Tibial nerve (tissue), 4 donors: ENCODE measurements around the gene RNU5B-1. TPM values are rescaled to one million over a fixed set of nuclear protein-coding genes. Genes with fewer than 3 reads are reported as not detected.

Experiments used
- DNase-seq, 2 donors: peaks; one replicate each; pipeline ENCODE4 v3.0.0-alpha.2; 2019; ENCODE audit warnings: low spot score in 2 of 2
- H3K27ac ChIP-seq, 4 donors: fragments of 200-600 bp; sonication (generic) in 3 of 4; one replicate each; pipeline ENCODE4 v1.5.1; 2017 to 2019; ENCODE audit warnings: mild to moderate bottlenecking in 1 of 4
- H3K27me3 ChIP-seq, 2 donors: fragments of 200-600 bp; sonication (generic) in 1 of 2; one replicate each; pipeline versions ENCODE4 v1.5.1 to v1.6.0; 2017 to 2019
- H3K36me3 ChIP-seq, 3 donors: fragments of 200-600 bp; sonication (generic); one replicate each; pipeline ENCODE4 v1.5.1; 2018 to 2019
- H3K4me1 ChIP-seq, 4 donors: fragments of 200-600 bp; sonication (generic) in 3 of 4; one replicate each; pipeline ENCODE4 v1.5.1; 2017 to 2019
- H3K4me3 ChIP-seq, 4 donors: fragments of 200-600 bp; sonication (generic) in 3 of 4; one replicate each; pipeline ENCODE4 v1.5.1; 2017 to 2019; ENCODE audit warnings: mild to moderate bottlenecking in 1 of 4, moderate library complexity in 1 of 4
- H3K9me3 ChIP-seq, 4 donors: fragments of 200-600 bp; sonication (generic) in 3 of 4; one replicate each; pipeline ENCODE4 v1.5.1; 2017 to 2019
- CTCF ChIP-seq, 5 experiments: fragments of 200-600 bp in 3 of 5; fragments of 450-650 bp in 2 of 5; sonication (generic) in 3 of 5; IDR thresholded peaks; one replicate each; pipeline ENCODE4 v1.5.1; 2016 to 2019; ENCODE audit warnings: antibody characterized with exemption in 5 of 5, mild to moderate bottlenecking in 3 of 5, moderate library complexity in 2 of 5
- EP300 ChIP-seq, 2 donors: sonication (generic); formaldehyde crosslinking; IDR thresholded peaks; one replicate each; pipeline ENCODE4 v1.6.1; 2017; ENCODE audit warnings: antibody characterized with exemption in 2 of 2, mild to moderate bottlenecking in 1 of 2
- POLR2A ChIP-seq, 2 donors: fragments of 450-650 bp; IDR thresholded peaks; one replicate each; pipeline ENCODE4 v1.6.1; 2017; ENCODE audit warnings: antibody characterized with exemption in 2 of 2, mild to moderate bottlenecking in 2 of 2, moderate library complexity in 2 of 2
- WGBS, 2 donors: methylation state at CpG; one replicate each; pipeline ENCODE4 v1.1.5; 2018; 5-methylcytosine and 5-hydroxymethylcytosine counted together
- total RNA-seq, 4 donors: library from RNA; depleted of rRNA; stranded (reverse); fragments of >200 nt; gene quantifications; one replicate each; pipeline ENCODE4 v1.1.0, GENCODE V29; 2016

The RNU5B-1 gene
- total RNA-seq, 4 donors from 2014 or later = not detected

- Histone ChIP-seq H3K27ac (peak overlapping the region in 3 of 4 donors; percentile 44 to 77 (median 73)), H3K4me1 (peaks cover 0 to 26% (median 3%) of the 10 kb centered on the region in 4 donors), H3K36me3 (peaks cover 0 to 75% (median 10%) of the 10 kb centered on the region in 3 donors), H3K4me3 (no peak overlapping the region), H3K27me3 (no peaks in the 10 kb centered on the region), H3K9me3 (no peaks in the 10 kb centered on the region)
- WGBS, 2 donors = 76 to 81% methylated on average over 7 of the region's 7 CpGs
- DNase-seq = peak in 1 of 2 donors; percentile 36
- TF ChIP-seq CTCF (IDR thresholded peaks at IDR 0.05) = no peak
- TF ChIP-seq EP300 (IDR thresholded peaks at IDR 0.05) = peak in 1 of 2 donors; percentile 32
- TF ChIP-seq POLR2A (IDR thresholded peaks at IDR 0.05) = no peak
Measured at GRCh38 chr15:65259367-65259797, 45.1 kb upstream of the RNU5B-1 start.

GRCh38 chr15:65260968-65261367 lies 43.5 kb upstream of the RNU5B-1 start:
- Histone ChIP-seq H3K4me1 (peaks cover 0 to 26% (median 3%) of the 10 kb centered on the region in 4 donors), H3K36me3 (peaks cover 0 to 84% (median 10%) of the 10 kb centered on the region in 3 donors)
- no peak for DNase-seq

GRCh38 chr15:65263313-65263712 lies 41.2 kb upstream of the RNU5B-1 start:
- DNase-seq = no peak
- peaks cover 0 to 74% (median 10%) of the 10 kb centered on the region in 3 donors for H3K36me3 ChIP-seq
- 90 to 96% methylated on average over 4 of the region's 4 CpGs for WGBS, 2 donors
- H3K9me3 ChIP-seq = no peaks in the 10 kb centered on the region
- TF ChIP-seq EP300 (IDR thresholded peaks at IDR 0.05) = no peak
- no peak for TF ChIP-seq POLR2A (IDR thresholded peaks at IDR 0.05)
- TF ChIP-seq CTCF (IDR thresholded peaks at IDR 0.05) = no peak
- H3K27ac ChIP-seq = no peak overlapping the region
- peaks cover 0 to 18% (median 1%) of the 10 kb centered on the region in 4 donors for H3K4me1 ChIP-seq
- H3K27me3 ChIP-seq = no peaks in the 10 kb centered on the region
- no peak overlapping the region for H3K4me3 ChIP-seq

More at GRCh38 chr15:65260968-65261367, 43.5 kb upstream of the RNU5B-1 start:
- Histone ChIP-seq H3K27me3 (no peaks in the 10 kb centered on the region), H3K27ac (peak overlapping the region in 1 of 4 donors; percentile 77), H3K4me3 (no peak overlapping the region), H3K9me3 (no peaks in the 10 kb centered on the region)
- TF ChIP-seq CTCF (IDR thresholded peaks at IDR 0.05) (no peak), EP300 (IDR thresholded peaks at IDR 0.05) (no peak), POLR2A (IDR thresholded peaks at IDR 0.05) (no peak)
- 90 to 91% methylated on average over 6 of the region's 6 CpGs for WGBS, 2 donors

- Histone ChIP-seq H3K4me3 (no peak overlapping the region), H3K27me3 (no peaks in the 10 kb centered on the region), H3K4me1 (peaks cover 0 to 9% (median 0%) of the 10 kb centered on the region in 4 donors), H3K9me3 (no peaks in the 10 kb centered on the region), H3K27ac (no peak overlapping the region), H3K36me3 (peaks cover 0 to 71% (median 10%) of the 10 kb centered on the region in 3 donors)
- TF ChIP-seq EP300 (IDR thresholded peaks at IDR 0.05) (no peak), CTCF (IDR thresholded peaks at IDR 0.05) (no peak), POLR2A (IDR thresholded peaks at IDR 0.05) (no peak)
- WGBS, 2 donors = 61 to 63% methylated on average over 2 of the region's 2 CpGs
- DNase-seq = no peak
Measured at GRCh38 chr15:65264863-65265430, 39.5 kb upstream of the RNU5B-1 start.

GRCh38 chr15:65266469-65266868 lies 38.0 kb upstream of the RNU5B-1 start:
- TF ChIP-seq CTCF (IDR thresholded peaks at IDR 0.05) = no peak
- TF ChIP-seq EP300 (IDR thresholded peaks at IDR 0.05) = no peak
- no peak for TF ChIP-seq POLR2A (IDR thresholded peaks at IDR 0.05)
- Histone ChIP-seq H3K9me3 (no peaks in the 10 kb centered on the region), H3K4me3 (no peak overlapping the region), H3K27me3 (no peaks in the 10 kb centered on the region), H3K36me3 (peaks cover 0 to 66% (median 0%) of the 10 kb centered on the region in 3 donors), H3K27ac (no peak overlapping the region), H3K4me1 (peaks cover 0 to 14% (median 3%) of the 10 kb centered on the region in 4 donors)
- WGBS, 2 donors = 75 to 86% methylated on average over 5 of the region's 5 CpGs
- DNase-seq = no peak
